ENCODE measurements around the gene HACE1. TPM values are rescaled to one million over a fixed set of nuclear protein-coding genes. Genes with fewer than 3 reads are reported as not detected.
"Not testable (repeated sequence)": the region's sequence is repeated elsewhere in the genome, so short reads cannot be mapped to it uniquely, and the experiment has no call there.

The HACE1 gene
- total RNA-seq, 1 donor, result 18.0 TPM

DNA sequence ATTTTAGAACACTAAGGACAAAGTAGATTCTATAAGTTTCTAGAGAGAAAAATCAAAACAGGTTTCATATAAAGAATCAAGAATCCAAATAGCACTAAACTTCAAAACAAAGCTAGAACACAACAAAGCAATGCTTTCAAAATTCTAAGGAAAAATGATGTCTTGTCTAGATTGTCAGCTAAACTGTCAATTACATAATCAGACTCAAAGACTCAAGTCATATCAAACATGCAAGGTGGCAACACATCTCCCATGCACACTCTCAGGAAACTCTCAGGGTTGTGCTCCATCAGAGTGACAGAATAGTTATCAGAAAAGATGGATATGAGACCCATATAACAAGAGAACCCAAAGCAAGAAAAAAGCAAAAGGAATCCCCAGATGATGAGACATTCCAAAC, 23.9 kb downstream of the HACE1 start:
- no peak for DNase-seq (ENCODE audit: low read depth in 2 of 3, low spot score in 2 of 3)

- DNase-seq (ENCODE audit: low read depth in 2 of 3, low spot score in 2 of 3), result no peak
Measured at GRCh38 chr6:104829183-104829958, 30.3 kb downstream of the HACE1 start.

DNA sequence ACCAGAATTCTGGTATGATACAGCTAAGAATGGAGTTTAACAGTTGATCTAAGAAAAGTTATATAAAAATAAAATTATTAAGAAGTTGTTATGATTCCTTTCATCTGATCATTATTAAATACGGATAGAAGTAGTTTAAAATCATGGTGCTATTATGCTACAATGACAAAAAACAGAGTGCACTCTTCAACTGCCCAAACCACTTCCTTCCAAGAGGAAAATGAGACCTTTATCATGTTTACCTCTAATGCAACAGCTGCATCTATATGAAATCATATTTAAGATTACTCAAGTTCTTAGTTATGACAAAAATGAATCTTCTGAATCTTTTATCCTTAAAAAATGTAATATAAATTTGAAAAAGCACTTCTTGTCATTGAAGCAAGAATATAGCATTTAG, 31.2 kb downstream of the HACE1 start:
- no peak for DNase-seq (ENCODE audit: low read depth in 2 of 3, low spot score in 2 of 3)

DNA sequence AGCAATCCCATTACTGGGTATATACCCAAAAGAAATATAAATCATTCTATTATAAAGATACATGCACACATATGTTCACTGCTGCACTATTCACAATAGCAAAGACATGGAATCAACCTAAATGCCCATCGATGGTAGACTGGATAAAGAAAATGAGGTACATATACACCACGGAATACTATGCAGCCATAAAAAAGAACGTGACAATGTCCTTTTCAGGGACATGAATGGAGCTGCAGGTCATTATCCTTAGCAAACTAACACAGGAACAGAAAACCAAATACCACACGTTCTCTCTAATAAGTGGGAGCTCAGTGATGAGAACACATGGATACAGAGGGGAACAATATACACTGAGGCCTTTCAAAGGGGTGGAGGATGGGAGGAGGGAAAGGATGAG, 38.9 kb downstream of the HACE1 start:
- DNase-seq (ENCODE audit: low read depth in 2 of 3, low spot score in 2 of 3), result not testable (repeated sequence)

- no peak for DNase-seq (ENCODE audit: low read depth in 2 of 3, low spot score in 2 of 3)
Measured at GRCh38 chr6:104816125-104816524, 43.6 kb downstream of the HACE1 start.

DNA sequence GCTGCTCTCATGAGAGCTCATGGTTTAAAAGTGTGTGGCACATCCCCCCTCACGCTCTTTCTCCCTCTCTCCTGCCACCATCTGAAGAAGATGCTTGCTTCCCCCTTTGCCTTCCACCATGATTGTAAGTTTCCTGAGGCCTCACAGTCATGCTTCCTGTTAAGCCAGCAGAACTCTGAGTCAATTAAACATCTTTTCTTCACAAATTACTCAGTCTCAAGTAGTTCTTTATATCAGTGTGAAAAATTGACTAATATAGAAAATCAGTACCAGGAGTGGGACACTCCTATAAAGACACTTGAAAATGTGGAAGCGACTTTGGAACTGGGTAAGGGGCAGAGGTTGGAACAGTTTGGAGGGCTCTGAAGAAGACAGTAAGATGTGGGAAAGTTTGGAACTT, 45.0 kb downstream of the HACE1 start:
- no peak for DNase-seq (ENCODE audit: low read depth in 2 of 3, low spot score in 2 of 3)

GRCh38 chr6:104813552-104813951, 46.2 kb downstream of the HACE1 start:
- DNase-seq (ENCODE audit: low read depth in 2 of 3, low spot score in 2 of 3), result no peak

- DNase-seq (ENCODE audit: low read depth in 2 of 3, low spot score in 2 of 3), result no peak
Measured at GRCh38 chr6:104809116-104809515, 50.6 kb downstream of the HACE1 start.

DNA sequence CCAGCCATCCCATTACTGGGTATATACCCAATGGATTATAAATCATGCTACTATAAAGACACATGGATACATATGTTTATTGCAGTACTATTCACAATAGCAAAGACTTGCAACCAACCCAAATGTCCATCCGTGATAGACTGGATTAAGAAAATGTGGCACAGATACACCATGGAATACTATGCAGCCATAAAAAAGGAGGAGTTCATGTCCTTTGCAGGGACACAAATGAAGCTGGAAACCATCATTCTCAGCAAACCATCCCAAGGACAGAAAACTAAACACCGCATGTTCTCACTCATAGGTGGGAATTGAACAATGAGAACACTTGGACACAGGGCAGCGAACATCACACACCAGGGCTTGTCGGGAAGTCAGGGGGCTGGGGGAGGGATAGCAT, 54.4 kb downstream of the HACE1 start:
- not testable (repeated sequence) for DNase-seq (ENCODE audit: low read depth in 2 of 3, low spot score in 2 of 3)

DNA sequence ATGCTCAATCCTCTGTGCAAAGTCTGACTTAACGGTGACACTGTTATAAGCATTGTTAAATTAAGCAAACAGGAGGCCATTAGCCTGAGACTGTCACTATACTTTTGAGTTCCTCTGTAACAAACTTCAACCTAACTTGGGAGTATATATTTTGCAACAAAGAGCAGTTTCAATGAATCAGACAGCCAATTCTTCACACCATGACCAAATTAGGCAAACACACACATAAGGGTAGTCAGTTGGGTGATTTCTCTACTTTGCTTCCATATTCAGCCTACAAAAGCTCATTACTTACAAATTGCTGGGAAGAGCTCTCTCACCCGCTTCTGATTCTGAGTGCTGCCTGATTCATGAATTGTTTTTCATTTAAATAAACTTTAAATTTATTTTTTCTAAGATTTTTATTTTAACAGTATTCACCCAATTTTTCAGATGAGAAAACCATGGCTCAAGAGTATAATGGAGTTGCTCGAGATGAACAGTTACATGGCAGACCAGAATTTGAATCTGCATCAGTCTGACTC, 60.5 kb downstream of the HACE1 start:
- DNase-seq (ENCODE audit: low read depth in 2 of 3, low spot score in 2 of 3), result no peak

GRCh38 chr6:104796031-104796785, 63.5 kb downstream of the HACE1 start:
- DNase-seq (ENCODE audit: low read depth in 2 of 3, low spot score in 2 of 3), result no peak

GRCh38 chr6:104795363-104795762, 64.4 kb downstream of the HACE1 start:
- no peak for DNase-seq (ENCODE audit: low read depth in 2 of 3, low spot score in 2 of 3)

- DNase-seq (ENCODE audit: low read depth in 2 of 3, low spot score in 2 of 3), result peak in 2 of 3 donors; percentile 18 to 54
Measured at GRCh38 chr6:104789770-104790190, 69.9 kb downstream of the HACE1 start.

GRCh38 chr6:104788400-104788799, 71.3 kb downstream of the HACE1 start:
- peak in 1 of 3 donors; percentile 5 for DNase-seq (ENCODE audit: low read depth in 2 of 3, low spot score in 2 of 3)

GRCh38 chr6:104787305-104787704, 72.4 kb downstream of the HACE1 start:
- no peak for DNase-seq (ENCODE audit: low read depth in 2 of 3, low spot score in 2 of 3)

DNA sequence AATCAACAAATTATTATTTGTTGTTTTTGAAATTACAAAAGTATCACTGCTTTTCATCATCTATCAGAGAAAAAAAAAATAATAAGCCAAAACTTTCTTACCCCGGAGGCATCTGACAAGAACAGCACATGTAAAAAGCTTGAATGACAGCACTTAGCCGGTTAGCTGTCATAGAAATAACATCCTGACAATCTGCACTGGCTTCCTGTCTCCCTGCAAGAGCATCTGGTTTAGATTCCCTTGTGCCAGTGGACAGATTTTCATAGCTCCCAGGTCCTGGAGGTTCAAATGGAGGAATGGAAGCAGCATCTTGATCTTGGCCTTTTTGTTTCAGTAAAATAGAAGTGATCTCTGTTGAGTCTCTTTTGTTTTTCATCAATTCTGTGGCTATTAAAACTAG, 74.8 kb downstream of the HACE1 start:
- no peak for DNase-seq (ENCODE audit: low read depth in 2 of 3, low spot score in 2 of 3)

DNA sequence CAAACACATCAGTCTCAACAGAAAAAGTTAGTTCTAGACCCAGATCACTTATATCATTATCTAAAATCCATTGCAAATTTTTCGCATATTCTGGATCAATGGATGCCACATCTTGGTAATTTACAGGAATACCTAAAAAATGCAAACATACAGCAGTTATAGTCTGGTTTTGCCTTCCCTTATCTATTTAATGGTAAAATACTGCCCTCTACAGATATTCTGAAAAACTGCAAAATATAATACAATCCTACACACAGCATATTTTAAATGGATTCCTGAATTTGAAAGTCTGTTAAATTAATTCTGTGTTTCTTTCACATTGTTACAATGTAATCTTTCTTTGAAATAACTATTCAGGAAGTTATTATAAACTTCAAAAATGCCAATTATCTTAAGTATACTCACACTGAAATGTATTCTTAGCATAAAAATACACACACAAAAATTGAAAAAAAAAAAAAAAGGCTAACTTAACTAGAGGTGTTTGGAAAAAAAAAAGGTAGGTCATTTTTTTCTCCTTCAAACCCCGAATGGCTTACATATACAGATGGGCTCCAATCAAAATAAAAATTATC, 88.4 kb downstream of the HACE1 start:
- peak in 2 of 3 donors; percentile 18 to 68 for DNase-seq (ENCODE audit: low read depth in 2 of 3, low spot score in 2 of 3)

- no peak for DNase-seq (ENCODE audit: low read depth in 2 of 3, low spot score in 2 of 3)
Measured at GRCh38 chr6:104768906-104769305, 90.8 kb downstream of the HACE1 start.

DNA sequence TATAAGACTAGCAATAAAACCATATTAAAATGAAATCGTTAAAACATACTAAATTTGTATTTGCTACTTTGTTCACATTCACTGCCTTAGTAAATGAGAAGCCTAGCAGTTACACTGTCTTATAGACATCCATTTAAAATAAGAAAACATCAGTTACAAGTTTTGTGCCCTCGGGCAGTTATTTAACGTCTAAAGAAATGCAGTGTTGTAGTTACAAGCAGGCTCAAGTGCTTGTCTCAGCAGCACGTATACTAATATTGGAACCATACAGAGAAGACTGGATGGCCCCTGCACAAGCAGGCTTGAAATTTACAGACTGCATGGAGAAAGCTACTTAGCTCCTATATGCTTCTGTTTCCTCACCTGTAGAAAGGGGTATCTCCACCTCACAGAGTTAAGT, 93.1 kb downstream of the HACE1 start:
- DNase-seq (ENCODE audit: low read depth in 2 of 3, low spot score in 2 of 3), result no peak

GRCh38 chr6:104754788-104755409, 104.8 kb downstream of the HACE1 start:
- DNase-seq (ENCODE audit: low read depth in 2 of 3, low spot score in 2 of 3), result peak in 2 of 3 donors; percentile 13 to 32

GRCh38 chr6:104753251-104753650, 106.5 kb downstream of the HACE1 start:
- no peak for DNase-seq (ENCODE audit: low read depth in 2 of 3, low spot score in 2 of 3)

All from hematopoietic multipotent progenitor cell (in vitro differentiated cells).